Measurements from ENCODE around the gene GAP43. TPM values are rescaled to one million over a fixed set of nuclear protein-coding genes. Genes with fewer than 3 reads are reported as not detected.

Gene GAP43
- total RNA-seq, 2 donors from 2014 or later = 2.8 to 6.1 TPM

DNA sequence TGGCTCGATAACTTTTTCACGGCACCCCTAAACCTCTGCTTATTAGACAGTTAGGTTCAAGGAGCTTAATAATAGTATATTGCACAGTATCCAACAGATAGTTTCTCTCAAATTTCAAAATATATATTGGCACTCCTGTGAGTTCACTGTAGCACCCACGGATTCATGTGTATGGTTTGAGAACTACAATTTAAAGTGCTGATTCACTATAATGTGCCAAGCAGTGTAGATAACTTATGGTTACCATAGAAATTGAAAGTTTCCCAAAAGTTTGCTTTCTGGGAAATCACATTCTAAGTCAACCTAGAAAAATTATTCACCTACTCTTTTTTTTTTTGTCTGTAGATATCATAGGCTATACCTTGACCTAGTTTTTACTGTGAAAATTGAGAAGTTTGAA lies 86.6 kb downstream of the GAP43 start:
- Histone ChIP-seq H3K36me3 (no peaks in the 10 kb centered on the region), H3K4me1 (ENCODE audit: control insufficient read depth in 1 of 2, low read depth in 2 of 2) (peaks cover 0 to 5% of the 10 kb centered on the region in 2 donors), H3K27me3 (replicated peaks; ENCODE audit: insufficient read depth) (no peaks in the 10 kb centered on the region), H3K27ac (no peak overlapping the region), H3K9me3 (no peaks in the 10 kb centered on the region), H3K4me3 (no peak overlapping the region)
- DNase-seq (ENCODE audit: low spot score) (no peak), ATAC-seq (ENCODE audit: insufficient number of reproducible peaks, low FRiP score, low read depth) (no peak)
- TF ChIP-seq, protein P1, sequence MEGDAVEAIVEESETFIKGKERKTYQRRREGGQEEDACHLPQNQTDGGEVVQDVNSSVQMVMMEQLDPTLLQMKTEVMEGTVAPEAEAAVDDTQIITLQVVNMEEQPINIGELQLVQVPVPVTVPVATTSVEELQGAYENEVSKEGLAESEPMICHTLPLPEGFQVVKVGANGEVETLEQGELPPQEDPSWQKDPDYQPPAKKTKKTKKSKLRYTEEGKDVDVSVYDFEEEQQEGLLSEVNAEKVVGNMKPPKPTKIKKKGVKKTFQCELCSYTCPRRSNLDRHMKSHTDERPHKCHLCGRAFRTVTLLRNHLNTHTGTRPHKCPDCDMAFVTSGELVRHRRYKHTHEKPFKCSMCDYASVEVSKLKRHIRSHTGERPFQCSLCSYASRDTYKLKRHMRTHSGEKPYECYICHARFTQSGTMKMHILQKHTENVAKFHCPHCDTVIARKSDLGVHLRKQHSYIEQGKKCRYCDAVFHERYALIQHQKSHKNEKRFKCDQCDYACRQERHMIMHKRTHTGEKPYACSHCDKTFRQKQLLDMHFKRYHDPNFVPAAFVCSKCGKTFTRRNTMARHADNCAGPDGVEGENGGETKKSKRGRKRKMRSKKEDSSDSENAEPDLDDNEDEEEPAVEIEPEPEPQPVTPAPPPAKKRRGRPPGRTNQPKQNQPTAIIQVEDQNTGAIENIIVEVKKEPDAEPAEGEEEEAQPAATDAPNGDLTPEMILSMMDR (IDR thresholded peaks at IDR 0.05) = no peak

DNA sequence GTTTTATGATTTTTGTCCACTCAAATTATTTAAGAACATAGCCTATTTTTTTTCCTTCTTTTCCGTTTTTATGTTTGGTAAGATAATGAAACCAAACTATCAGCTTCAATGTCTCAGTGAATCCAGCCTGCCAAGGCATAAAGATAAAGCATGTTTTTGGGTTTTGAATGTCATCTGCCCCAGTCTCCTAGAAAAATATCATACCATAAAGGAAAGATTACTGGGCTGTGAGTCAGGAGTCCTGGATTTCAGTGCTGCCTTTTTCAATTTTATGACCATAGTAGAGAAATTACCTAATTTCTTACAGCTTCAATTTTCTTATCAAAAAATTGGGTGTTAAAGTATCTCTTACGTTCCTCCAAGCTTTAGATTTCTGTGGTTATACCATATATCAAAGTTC lies 87.5 kb downstream of the GAP43 start:
- TF ChIP-seq, protein P1 (IDR thresholded peaks at IDR 0.05) = no peak
- peak overlapping the region; percentile 1 for H3K4me3 ChIP-seq
- no peaks in the 10 kb centered on the region for H3K36me3 ChIP-seq
- DNase-seq (ENCODE audit: low spot score) = no peak
- H3K4me1 ChIP-seq (ENCODE audit: control insufficient read depth in 1 of 2, low read depth in 2 of 2) = no peaks in the 10 kb centered on the region
- no peak overlapping the region for H3K27ac ChIP-seq
- ATAC-seq (ENCODE audit: insufficient number of reproducible peaks, low FRiP score, low read depth) = no peak
- H3K27me3 ChIP-seq (replicated peaks; ENCODE audit: insufficient read depth) = no peaks in the 10 kb centered on the region
- H3K9me3 ChIP-seq = no peaks in the 10 kb centered on the region

DNA sequence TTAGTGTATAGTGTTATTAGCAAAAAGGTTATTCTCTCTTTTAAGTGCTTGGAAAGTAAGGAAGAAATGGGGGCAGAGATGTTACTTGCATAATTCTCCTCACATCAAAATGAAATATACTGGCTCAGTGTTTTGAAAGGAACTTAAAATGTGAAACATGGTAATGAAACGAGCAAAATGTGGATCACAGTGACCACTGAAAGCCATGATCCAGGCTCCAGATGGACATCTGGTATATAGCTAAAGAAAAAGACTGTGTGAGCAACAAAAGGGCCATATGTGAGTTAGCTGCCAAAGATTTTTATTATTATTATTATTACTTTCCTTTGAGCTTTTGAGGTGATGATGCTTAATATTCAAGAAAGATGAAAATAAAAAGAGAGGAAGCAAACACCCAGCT lies 89.6 kb downstream of the GAP43 start:
- ATAC-seq (ENCODE audit: insufficient number of reproducible peaks, low FRiP score, low read depth) (no peak), DNase-seq (ENCODE audit: low spot score) (no peak)
- Histone ChIP-seq H3K9me3 (no peaks in the 10 kb centered on the region), H3K27ac (no peak overlapping the region), H3K36me3 (no peaks in the 10 kb centered on the region), H3K4me3 (no peak overlapping the region), H3K27me3 (replicated peaks; ENCODE audit: insufficient read depth) (no peaks in the 10 kb centered on the region), H3K4me1 (ENCODE audit: control insufficient read depth in 1 of 2, low read depth in 2 of 2) (no peaks in the 10 kb centered on the region)
- TF ChIP-seq, protein P1 (IDR thresholded peaks at IDR 0.05) = no peak

DNA sequence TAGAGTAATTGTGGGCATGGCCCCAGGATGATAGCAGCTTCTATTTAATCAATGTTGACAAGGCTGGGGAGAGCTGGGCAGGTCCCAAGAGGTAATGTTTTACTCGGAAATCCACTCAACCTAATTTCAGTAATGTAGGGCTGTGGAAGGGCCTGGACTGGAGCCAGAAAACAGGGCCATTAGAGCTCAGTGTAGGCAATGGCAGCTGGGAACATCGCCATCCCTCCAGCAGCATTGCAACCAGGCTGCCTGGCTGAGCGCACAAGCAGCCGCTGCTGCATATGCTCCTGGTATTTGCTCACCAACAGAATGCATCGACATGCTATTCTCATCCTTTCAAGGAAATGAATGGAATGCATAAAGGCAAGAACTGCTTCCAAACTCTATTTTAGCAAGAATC lies 90.0 kb downstream of the GAP43 start:
- ATAC-seq (ENCODE audit: insufficient number of reproducible peaks, low FRiP score, low read depth) (no peak), DNase-seq (ENCODE audit: low spot score) (no peak)
- Histone ChIP-seq H3K9me3 (no peaks in the 10 kb centered on the region), H3K27ac (no peak overlapping the region), H3K4me1 (ENCODE audit: control insufficient read depth in 1 of 2, low read depth in 2 of 2) (no peaks in the 10 kb centered on the region), H3K4me3 (no peak overlapping the region), H3K36me3 (no peaks in the 10 kb centered on the region), H3K27me3 (replicated peaks; ENCODE audit: insufficient read depth) (no peaks in the 10 kb centered on the region)
- TF ChIP-seq, protein P1 (IDR thresholded peaks at IDR 0.05) = no peak

DNA sequence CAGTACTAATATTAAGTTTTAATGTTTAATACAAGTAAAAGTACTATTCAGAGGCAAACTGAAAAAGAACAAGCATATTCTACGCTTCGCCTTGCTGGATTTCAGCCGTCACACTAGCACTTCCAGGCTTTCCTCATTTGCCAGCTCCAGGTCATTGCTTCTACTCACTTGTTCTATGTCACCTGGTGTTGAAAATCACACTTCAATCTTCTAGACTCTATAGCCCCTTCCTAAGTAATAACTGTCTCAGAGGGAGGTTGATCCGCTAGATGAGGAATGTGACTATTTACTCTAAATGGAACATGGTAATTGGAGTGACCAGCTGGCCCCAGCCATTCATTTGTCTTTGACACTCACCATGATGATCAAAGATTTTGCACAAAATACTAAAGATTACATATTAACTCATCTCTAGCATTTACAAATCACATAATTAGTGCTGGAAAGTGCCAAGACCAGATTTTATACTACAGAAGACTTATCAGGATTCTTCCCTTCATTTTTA lies 92.0 kb downstream of the GAP43 start:
- Histone ChIP-seq H3K27me3 (replicated peaks; ENCODE audit: insufficient read depth) (no peaks in the 10 kb centered on the region), H3K4me1 (ENCODE audit: control insufficient read depth in 1 of 2, low read depth in 2 of 2) (no peaks in the 10 kb centered on the region), H3K27ac (no peak overlapping the region), H3K36me3 (no peaks in the 10 kb centered on the region), H3K4me3 (no peak overlapping the region), H3K9me3 (no peaks in the 10 kb centered on the region)
- no peak for DNase-seq (ENCODE audit: low spot score)
- TF ChIP-seq, protein P1 (IDR thresholded peaks at IDR 0.05) = no peak
- ATAC-seq (ENCODE audit: insufficient number of reproducible peaks, low FRiP score, low read depth) = no peak
